ENCODE data around the gene PLIN5.
A peak's percentile ranks its signal among the peaks of the same experiment; 100 is the strongest.

Gene PLIN5

GRCh38 chr19:4521170-4521887 is 13.7 kb downstream of the PLIN5 start:
- no peak for DNase-seq

DNA sequence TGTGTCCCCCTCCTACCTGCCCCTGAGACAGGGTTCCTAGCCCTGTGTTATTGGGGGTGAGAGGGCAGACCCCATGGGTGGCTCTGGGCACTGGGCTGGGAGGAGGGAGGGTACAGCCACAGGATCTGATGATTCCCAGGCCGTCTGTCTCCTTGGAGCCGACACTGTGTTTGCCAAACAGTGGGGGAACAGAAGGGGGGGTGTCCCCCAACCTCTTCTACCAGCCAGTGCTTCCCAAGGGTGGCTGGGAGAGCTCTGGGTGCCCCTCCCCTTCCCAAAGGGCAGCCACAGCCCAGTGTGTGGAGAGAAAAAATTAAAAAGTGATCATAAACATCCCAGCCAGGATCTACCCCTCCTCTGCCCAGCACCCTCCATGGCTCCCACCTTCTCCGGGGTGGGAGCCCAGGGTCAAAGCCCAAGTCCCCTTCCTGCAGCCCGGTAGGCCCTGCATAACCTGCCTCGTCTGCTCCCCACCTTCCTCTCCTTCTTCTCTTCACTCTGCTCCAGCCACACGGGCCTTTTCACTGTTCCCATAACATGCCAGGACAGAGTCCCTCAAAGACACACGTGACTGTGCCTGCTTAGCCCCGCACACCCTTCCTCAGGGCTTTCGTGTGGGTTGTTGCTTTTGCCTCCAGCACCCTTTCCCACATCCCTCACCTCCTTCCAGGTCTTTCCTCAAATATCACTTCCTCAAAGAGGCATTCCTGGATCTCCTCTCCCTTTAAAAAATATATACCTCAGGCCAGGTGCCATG is 15.3 kb downstream of the PLIN5 start:
- DNase-seq, result no peak

DNA sequence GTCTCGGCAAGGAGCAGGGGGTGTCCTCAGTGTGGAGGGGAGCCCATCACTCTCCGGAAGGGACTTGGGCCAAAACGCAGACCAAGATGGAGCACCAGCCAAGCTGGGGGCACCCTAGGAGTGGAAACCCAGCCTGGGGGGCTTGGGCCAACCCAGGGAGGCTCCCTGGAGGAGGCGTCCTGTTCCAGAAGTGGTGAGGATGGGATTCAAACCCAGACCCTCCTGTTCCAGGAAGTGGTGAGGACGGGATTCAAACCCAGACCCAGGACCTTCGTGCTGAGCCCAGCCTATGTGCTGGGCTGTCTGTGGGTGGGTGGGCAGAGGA is 15.9 kb downstream of the PLIN5 start:
- DNase-seq, result no peak

- DNase-seq, result peak; percentile 15
Measured at GRCh38 chr19:4518345-4519171, 16.5 kb downstream of the PLIN5 start, which contains the start of gene PLIN4. TSS of gene PLIN4 (minus strand) at chr19:4518486. CDS start at chr19:4518272, 214 bp downstream.

GRCh38 chr19:4517451-4518057 is 17.5 kb downstream of the PLIN5 start:
- no peak for DNase-seq

GRCh38 chr19:4516939-4517300 is 18.1 kb downstream of the PLIN5 start:
- no peak for DNase-seq

- DNase-seq, result no peak
Measured at GRCh38 chr19:4516199-4516938, 18.7 kb downstream of the PLIN5 start.

GRCh38 chr19:4515732-4516131 is 19.3 kb downstream of the PLIN5 start:
- no peak for DNase-seq

GRCh38 chr19:4513248-4513647 is 21.8 kb downstream of the PLIN5 start:
- no peak for DNase-seq

DNA sequence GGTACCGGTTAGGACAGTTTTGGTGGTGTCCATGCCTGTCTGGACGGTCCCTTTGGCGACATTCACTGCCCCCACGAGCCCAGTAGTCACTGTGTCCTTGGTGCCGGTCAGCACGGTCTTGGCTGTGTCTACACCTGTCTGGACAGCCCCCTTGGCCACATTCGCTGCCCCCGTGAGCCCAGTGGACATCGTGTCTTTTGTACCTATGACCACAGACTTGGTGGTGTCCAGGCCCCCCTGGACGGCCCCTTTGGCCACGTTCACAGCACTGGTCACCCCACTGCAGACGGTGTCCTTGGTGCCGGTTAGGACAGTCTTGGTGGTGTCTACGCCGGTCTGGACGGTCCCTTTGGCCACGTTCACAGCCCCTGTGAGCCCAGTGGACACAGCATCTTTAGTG is 23.0 kb downstream of the PLIN5 start:
- no peak for DNase-seq

GRCh38 chr19:4511300-4512054 is 23.5 kb downstream of the PLIN5 start:
- no peak for DNase-seq

- no peak for DNase-seq
Measured at GRCh38 chr19:4510435-4511255, 24.4 kb downstream of the PLIN5 start.

DNA sequence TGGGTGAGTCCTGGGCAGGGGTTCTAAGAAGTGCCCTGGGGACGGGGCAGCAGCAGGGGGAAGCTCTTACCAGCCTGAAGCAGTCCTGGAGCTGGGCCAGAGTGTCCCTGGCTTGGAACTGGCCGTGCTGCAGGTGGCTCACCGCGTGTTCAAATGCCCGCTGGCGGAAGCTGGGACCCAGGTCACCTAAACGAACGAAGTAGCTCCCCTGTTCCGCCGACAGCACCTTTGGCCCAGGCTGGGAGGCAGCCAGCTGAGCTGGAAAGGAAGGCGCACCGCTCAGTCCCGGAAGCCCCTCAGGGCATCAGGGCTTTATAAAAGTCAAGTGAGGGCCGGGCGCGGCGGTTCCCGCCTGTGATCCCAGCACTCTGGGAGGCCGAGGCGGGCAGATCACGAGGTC is 26.3 kb downstream of the PLIN5 start:
- DNase-seq, result no peak

- no peak for DNase-seq
Measured at GRCh38 chr19:4507804-4508203, 27.2 kb downstream of the PLIN5 start.

GRCh38 chr19:4507150-4507452 is 27.9 kb downstream of the PLIN5 start:
- no peak for DNase-seq

- DNase-seq, result peak; percentile 59
Measured at GRCh38 chr19:4506449-4507149, 28.4 kb downstream of the PLIN5 start.

DNA sequence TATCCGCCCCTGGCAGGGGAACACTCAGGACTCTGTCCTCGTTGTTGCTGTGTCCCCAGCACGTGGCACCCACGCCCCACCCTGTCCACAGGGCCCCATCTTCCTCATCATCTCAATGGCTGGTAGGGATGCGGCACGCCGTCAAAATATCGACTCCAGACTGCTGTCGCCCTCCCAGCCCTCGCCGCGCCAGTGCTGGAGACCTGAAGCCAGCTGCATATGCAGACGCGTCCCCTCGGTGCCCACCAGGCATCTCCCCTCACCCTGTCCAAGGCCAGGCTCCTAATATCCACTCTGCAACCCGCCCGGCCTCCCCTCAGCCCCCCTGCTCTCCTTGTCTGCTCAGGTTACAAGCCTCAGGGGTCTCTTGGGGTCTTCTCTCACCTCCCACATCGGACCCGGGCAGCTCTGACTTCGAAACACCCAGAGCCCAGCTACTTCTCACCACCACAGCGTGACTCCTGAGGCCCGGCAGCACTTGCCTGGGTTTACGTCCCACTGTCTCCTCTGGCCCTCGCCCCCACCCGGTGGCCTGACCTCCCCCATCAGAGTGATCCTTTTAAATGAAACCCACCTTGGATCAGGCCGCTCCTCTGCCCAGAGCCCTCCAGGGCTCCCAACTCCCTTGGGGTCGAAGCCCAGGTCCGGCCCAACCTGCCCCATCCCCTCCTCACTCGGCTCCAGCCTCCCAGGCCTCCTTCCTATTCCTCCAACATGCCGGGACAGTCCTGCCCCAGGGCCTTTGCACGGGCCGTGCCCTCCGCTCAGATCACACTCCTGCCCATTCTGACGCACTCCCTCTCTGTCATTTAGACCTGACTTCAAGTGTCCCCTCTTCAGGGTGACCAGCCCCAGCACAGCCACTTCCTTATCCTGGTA is 29.2 kb downstream of the PLIN5 start:
- DNase-seq, result no peak

- no peak for DNase-seq
Measured at GRCh38 chr19:4504891-4505569, 30.0 kb downstream of the PLIN5 start.

DNA sequence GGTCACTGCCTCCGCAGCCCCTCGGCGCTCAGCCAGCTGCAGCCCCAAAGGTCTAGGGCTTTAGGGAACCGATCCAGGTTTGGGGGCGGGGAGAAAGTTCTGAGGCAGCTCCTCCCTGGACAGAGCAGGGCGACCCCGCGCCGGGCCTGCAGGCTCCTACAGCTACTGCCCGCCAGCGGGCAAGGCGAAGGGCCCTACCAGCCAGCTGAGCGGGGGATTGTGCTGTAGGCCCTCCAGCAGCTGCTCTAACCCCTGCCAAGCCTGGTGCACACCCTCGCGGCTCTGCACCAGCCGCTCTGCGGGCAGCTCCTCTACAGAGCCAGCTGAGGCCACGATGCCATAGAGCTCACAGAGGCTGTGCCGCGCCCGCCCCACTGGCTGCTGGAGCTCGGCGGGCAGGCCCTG is 30.7 kb downstream of the PLIN5 start:
- no peak for DNase-seq
